GM19043 (cell line): Measurements from ENCODE around the gene UNC5A.

ENCODE experiments used
- ATAC-seq: cut with Tn5 transposase; IDR thresholded peaks from one replicate; pipeline ENCODE4 v1.9.1; 2021; ENCODE audit warnings: low read depth; ENCODE audit not compliant: unreplicated experiment

UNC5A gene

DNA sequence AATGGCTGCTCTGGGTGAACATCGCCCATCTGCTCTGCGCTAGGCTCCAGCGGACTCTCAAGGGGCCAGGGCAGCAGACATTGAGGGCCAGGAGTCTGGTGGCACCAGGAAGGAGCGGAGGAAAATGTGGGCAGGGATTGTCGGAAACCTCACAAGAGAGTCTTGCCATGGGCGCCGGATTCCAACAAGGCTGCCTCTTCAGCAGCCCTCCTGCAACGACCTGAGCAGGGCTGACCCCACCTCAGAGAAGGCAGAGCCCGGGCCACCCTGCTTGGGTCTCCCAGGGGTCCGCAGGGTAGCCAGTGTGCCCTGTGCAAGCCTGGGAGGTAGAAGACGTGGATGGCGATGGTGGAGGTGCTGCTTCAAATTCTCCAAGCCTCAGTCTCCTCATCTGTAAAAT lies 11.4 kb upstream of the UNC5A start:
- ATAC-seq = no peak

- ATAC-seq = no peak
Measured at GRCh38 chr5:176799488-176799887, 10.9 kb upstream of the UNC5A start.

GRCh38 chr5:176800024-176800423 lies 10.3 kb upstream of the UNC5A start:
- ATAC-seq = no peak

GRCh38 chr5:176802116-176802784 lies 8.1 kb upstream of the UNC5A start:
- ATAC-seq = no peak

GRCh38 chr5:176803068-176803942 lies 7.1 kb upstream of the UNC5A start:
- no peak for ATAC-seq

- ATAC-seq = no peak
Measured at GRCh38 chr5:176803943-176804498, 6.3 kb upstream of the UNC5A start.

GRCh38 chr5:176806137-176806536 lies 4.2 kb upstream of the UNC5A start:
- no peak for ATAC-seq

DNA sequence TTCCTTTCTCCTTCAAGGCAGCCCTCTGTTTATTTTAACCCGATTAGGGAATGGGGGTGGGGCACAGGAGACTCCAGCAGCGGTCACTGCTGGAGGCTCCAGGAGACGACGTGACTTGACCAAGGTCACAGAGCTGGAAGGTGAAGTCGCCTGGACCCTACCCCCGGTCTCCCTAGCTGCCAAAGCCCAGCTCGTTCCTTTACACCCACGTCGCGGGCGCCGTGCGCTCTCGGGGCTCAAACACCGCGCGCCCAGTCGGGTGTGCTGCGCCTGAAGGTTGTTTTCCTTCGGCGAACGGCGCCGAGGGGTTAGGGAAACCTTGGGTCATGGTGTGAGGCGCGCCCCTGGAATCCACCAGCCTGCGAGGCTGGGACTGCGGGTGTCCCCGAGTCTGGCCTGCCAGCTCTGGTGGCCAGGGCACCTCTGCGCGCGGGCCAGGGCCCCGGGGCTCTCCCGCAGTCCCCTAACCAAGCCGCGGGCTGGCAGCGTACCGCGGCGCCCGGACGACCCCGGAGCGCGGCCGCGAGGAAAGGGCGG lies 747 bp upstream of the UNC5A start:
- no peak for ATAC-seq

GRCh38 chr5:176810687-176811501 lies 535 bp downstream of the UNC5A start:
- ATAC-seq = no peak

- no peak for ATAC-seq
Measured at GRCh38 chr5:176812269-176813259, 2.2 kb downstream of the UNC5A start.

- ATAC-seq = no peak
Measured at GRCh38 chr5:176813587-176814312, 3.4 kb downstream of the UNC5A start.

DNA sequence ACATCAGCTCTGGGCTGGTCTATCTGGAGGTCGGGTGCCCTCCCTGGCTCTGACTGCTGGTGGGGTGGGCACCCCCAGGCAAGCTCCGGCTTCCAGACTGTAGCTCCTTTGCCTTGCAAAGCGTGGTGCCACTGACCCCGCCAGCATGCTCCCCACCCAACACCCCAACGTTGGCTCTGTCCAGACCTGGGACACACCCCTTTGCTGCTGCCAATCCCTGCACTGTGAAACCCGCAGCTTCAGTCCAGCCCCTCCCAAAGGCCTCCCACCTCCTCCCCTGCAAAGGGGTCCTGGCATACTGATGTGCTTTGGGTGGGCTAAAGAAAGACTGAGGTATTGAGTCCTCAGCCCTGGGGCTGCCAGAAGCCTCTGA lies 3.9 kb downstream of the UNC5A start:
- no peak for ATAC-seq

DNA sequence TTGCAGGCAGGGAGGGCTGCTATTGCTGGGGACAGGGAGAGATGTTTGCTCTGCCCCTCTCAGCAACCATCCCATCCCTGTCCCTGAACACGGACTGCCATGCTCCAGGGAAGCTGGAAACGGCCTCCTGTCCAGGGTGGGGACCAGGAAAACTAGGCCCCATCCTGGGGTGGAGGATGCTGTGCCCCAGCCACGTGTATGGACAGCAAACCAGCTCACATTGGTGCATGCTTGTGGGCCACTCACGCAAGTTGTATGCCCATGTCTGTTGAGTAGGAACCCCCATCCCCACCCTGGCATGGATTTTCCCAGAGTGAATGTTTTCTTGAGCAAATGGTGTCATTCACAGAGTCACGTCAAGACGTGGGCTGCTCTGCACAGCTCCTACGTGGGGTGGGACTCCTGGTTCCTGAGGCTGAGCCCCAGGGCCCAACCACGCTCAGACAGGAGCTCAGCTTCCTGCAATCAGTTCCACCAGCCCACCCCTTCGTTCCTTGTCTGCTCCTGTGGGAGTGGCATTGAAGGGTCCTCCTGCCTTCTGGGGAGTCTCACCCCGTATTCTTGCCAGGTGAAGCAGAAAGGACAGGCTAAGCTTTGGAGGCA lies 4.6 kb downstream of the UNC5A start:
- ATAC-seq = no peak

DNA sequence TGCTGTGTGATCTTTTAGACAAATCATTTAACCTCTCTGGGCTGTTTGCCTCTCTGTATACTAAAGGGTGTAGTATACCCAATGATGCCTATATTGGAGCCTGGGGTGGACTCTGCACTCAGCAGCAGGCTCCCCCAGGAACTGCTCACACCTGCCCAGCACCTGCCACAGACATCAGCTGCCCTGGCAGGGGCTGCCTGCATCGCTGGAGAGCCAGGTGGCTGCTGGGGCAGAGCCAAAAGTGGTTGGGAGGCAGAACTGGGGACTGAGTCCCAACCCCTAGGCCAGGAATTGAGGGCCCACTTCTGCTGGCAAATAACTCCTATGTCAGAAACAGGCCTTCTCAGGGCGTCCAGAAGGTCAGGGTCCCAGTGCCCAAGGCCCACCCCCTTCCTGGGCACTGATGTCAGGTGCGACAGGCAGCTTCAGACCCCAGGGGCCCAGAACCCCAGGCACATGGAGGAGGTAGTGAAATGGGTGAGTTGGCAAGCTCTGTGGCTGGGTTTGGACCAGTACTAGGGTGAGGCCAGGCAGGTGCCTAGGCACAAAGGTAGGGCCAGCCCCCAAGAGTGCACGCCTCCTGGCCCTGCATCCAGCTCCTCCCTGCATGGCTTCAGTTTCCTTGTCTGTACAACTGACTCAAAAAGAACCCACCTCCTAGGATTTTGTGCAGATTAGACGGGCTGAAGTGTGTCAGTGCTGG lies 5.8 kb downstream of the UNC5A start:
- no peak for ATAC-seq

DNA sequence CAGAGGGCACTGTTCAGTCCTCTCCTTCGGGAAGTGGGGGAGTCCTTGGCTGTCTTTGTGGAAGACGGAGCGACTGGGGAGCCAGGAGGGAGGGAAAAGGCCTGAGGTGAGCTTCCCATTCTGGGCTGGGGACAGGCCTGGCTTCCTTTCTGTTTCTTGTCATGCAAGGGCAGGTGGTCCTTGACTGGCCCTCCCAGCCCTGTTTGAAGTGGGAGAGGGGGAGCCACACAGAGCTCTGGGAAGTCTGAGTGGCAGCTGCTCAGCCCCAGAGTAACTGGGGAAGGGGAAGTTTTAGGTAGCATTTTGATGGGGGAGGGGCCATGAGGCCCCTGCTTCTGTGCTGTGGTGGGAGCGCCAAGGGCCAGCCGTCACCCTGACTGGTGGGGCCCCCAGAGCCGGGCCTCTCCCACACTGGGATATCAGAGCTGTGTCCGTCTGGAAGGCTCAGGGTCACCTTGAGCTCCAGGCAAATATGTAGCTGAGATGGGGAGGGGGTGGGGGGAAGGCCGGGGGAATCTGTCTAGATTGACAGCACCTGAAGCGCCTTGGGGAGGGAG lies 6.5 kb downstream of the UNC5A start:
- ATAC-seq = no peak

DNA sequence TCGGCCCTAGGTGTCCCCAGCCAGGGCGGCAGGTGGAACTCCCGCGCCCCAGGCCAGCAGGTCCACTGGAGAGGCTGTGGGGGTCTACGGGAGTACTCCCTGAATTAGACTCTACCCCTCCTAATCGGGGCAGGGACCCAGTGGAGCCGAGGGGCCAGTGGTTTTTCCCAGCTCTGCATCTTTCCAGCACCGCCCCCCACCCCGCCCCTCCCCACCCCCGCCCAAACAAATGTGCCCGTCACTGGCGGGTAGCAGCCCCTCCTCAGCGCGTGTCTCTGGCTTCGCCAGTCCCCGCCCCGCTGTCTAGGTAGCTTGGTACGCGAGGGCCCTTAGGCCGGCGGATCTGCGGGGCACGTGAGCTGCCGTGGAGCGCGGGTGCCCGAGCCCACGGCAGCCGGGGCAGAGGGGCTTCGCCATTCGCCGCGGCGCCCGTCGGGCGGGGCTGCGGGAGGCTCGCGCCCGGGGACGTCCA lies 7.0 kb downstream of the UNC5A start:
- ATAC-seq = no peak

GRCh38 chr5:176817841-176818377 lies 7.5 kb downstream of the UNC5A start:
- ATAC-seq = peak; percentile 27
